Prostate gland (tissue), 2 donors: ENCODE results near the gene TCP11L2.

Experiments used
- POLR2AphosphoS5 ChIP-seq: sonication (generic); formaldehyde crosslinking; IDR thresholded peaks from one replicate; pipeline ENCODE4 v1.6.1; 2017; ENCODE audit warnings: antibody characterized with exemption
- TF ChIP-seq, protein P1 (sequence below), 4 experiments: fragments of 200-600 bp in 2 of 4; fragments of 450-650 bp in 2 of 4; sonication (generic) in 2 of 4; IDR thresholded peaks; 1 replicate in 3 of 4; 2 replicates in 1 of 4; pipeline ENCODE4 v1.5.1; 2016 to 2019; ENCODE audit warnings: antibody characterized with exemption in 4 of 4, mild to moderate bottlenecking in 2 of 4, moderate library complexity in 2 of 4

DNA sequence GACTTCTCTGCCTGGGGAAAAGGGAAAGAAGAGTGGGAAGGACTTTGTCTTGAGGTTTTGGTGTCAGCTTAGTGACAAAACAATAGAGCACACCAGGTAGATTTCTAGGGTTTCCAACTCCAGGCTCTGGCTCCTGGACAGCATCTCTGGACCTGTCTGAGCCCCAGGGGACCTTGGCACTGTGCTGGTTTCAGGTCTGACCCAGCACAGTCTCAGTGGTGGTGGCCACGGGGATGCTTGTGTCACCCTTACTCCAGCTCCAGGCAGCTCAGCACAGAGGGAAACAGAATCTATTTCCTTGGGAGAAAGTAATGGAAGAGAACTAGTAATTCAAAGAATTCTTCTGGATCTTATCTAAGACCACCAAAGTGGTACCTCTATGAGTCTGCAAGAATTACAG is 43.6 kb upstream of the TCP11L2 start:
- TF ChIP-seq, protein P1, sequence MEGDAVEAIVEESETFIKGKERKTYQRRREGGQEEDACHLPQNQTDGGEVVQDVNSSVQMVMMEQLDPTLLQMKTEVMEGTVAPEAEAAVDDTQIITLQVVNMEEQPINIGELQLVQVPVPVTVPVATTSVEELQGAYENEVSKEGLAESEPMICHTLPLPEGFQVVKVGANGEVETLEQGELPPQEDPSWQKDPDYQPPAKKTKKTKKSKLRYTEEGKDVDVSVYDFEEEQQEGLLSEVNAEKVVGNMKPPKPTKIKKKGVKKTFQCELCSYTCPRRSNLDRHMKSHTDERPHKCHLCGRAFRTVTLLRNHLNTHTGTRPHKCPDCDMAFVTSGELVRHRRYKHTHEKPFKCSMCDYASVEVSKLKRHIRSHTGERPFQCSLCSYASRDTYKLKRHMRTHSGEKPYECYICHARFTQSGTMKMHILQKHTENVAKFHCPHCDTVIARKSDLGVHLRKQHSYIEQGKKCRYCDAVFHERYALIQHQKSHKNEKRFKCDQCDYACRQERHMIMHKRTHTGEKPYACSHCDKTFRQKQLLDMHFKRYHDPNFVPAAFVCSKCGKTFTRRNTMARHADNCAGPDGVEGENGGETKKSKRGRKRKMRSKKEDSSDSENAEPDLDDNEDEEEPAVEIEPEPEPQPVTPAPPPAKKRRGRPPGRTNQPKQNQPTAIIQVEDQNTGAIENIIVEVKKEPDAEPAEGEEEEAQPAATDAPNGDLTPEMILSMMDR (IDR thresholded peaks at IDR 0.05): no peak
- no peak for TF ChIP-seq POLR2AphosphoS5
